Fibroblast of lung (primary cell): Measurements from ENCODE around the gene CHDH.

ENCODE experiments used
- EZH2 ChIP-seq: IDR thresholded peaks from 2 replicates; pipeline ENCODE4 v1.5.1; 2012; ENCODE audit warnings: low read length, control low read depth, mild to moderate bottlenecking; ENCODE audit errors: missing control alignments
- TF ChIP-seq, protein P1 (sequence below), 2 donors: IDR thresholded peaks in 1 of 2; conservative IDR thresholded peaks in 1 of 2; 1 replicate in 1 of 2; 2 replicates in 1 of 2; pipeline ENCODE4 v1.5.1; 2011 to 2012; ENCODE audit warnings: low read length in 2 of 2, control low read depth in 1 of 2, inconsistent platforms in 1 of 2, low read depth in 1 of 2, mild to moderate bottlenecking in 1 of 2

GRCh38 chr3:53813876-53814275 lies 32.3 kb downstream of the CHDH start:
- TF ChIP-seq, protein P1, sequence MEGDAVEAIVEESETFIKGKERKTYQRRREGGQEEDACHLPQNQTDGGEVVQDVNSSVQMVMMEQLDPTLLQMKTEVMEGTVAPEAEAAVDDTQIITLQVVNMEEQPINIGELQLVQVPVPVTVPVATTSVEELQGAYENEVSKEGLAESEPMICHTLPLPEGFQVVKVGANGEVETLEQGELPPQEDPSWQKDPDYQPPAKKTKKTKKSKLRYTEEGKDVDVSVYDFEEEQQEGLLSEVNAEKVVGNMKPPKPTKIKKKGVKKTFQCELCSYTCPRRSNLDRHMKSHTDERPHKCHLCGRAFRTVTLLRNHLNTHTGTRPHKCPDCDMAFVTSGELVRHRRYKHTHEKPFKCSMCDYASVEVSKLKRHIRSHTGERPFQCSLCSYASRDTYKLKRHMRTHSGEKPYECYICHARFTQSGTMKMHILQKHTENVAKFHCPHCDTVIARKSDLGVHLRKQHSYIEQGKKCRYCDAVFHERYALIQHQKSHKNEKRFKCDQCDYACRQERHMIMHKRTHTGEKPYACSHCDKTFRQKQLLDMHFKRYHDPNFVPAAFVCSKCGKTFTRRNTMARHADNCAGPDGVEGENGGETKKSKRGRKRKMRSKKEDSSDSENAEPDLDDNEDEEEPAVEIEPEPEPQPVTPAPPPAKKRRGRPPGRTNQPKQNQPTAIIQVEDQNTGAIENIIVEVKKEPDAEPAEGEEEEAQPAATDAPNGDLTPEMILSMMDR (conservative IDR thresholded peaks at IDR 0.05 in 1 of 2, IDR thresholded peaks at IDR 0.05 in 1 of 2; ENCODE audit: low read depth in 1 of 2, low read length in 2 of 2) = no peak
- TF ChIP-seq EZH2 = no peak
